ENCODE results near the gene DGCR6L. TPM values are rescaled to one million over a fixed set of nuclear protein-coding genes. Genes with fewer than 3 reads are reported as not detected.
"Not testable (repeated sequence)": the region's sequence is repeated elsewhere in the genome, so short reads cannot be mapped to it uniquely, and the experiment has no call there.

Gene DGCR6L
- total and polyA plus RNA-seq, 2 experiments from 2014 or later: 84.6 to 111 TPM

DNA sequence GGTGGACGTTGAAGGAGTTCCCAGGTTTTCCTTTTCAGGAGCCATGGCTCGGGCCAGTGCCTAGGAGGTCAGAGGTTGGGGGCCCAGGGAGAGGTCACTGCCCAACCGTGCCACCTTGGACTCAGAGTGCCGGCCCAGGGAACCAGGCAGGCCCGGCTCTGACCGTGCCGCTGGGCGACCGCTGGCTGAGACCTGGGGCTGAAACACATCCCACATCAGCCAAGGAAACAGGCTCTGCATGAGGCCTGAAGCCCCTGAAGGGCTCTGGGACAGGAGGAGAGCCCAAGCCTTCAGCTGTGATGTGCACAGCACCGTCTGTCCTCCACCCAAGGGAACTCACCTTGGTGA lies 29.8 kb downstream of the DGCR6L start:
- in situ Hi-C loops (cut with MboI): loop anchor here (25.0 kb wide), 1 partner anchor 303 kb away; no protein-coding TSS in a partner anchor

DNA sequence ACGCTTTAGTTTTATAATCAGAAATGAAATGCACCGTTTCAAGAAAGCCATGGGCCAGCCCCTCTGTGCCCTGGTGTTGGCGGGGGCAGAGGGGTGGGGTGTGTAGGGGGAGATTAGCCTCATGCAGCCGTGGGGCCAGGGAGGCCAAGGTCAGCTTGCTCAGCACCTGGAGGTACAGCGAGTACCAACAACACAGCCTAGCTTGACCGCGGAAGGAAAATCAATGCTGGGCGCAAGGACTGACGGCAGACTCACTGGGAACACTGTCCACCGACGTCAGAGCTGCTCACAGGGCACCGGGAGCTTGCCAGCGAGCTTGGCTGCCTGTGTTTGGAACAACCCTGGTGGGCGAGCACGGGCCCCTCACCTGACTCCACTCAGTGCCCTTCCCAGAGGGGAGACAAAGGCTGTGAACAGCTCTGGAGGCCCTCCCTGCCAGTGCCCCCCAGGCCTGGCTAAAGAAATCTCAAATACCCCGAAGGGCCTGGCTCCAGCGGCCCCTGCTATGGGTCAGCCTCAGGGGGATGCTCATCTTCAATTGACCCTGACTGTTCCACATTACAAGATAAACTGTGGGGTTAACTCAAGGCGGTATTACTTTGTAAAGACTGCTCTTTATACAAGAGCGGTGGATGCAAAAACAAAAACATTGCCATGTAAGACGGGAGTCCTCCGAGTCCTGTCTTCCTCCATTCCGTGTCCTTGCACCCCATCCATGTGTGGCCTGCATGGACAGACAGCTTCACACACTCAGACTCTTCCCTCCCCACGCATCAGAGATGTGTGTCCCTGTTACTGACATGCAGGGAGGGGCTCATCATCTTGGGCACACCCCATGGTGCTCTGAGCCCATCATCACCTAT lies 30.4 kb downstream of the DGCR6L start:
- not testable (repeated sequence) for DNase-seq; H4K20me1 ChIP-seq (ENCODE audit: insufficient read depth); H3K9ac ChIP-seq; H3F3A ChIP-seq (ENCODE audit: insufficient read depth); H3K4me1 ChIP-seq (ENCODE audit: insufficient read depth); H3K4me2 ChIP-seq (ENCODE audit: unreplicated experiment); H3K9me2 ChIP-seq (ENCODE audit: insufficient read depth); H2AFZ ChIP-seq; H3K79me2 ChIP-seq (ENCODE audit: insufficient read depth); H3K36me3 ChIP-seq (ENCODE audit: low read depth); H3K9me3 ChIP-seq (ENCODE audit: low read depth); H3K27me3 ChIP-seq (replicated peaks; ENCODE audit: insufficient read depth); H3K4me3 ChIP-seq; H3K27ac ChIP-seq
- in situ Hi-C loops (cut with MboI): loop anchor here (25.0 kb wide), 1 partner anchor 302 kb away; no protein-coding TSS in a partner anchor
- WGBS, 2 experiments (ENCODE audit: low coverage in 1 of 2, low lambda C conversion rate in 2 of 2, missing lambda C conversion rate in 2 of 2): 65% methylated on average over 19 to 23 of the region's 23 CpGs

More for the DNA sequence above, 29.8 kb downstream of the DGCR6L start:
- H4K20me1 ChIP-seq (ENCODE audit: insufficient read depth): no peaks in the 10 kb centered on the region
- no peak overlapping the region for H3K9ac ChIP-seq
- H3K36me3 ChIP-seq (ENCODE audit: low read depth): no peaks in the 10 kb centered on the region
- no peak overlapping the region for H2AFZ ChIP-seq
- WGBS, 2 experiments (ENCODE audit: low coverage in 1 of 2, low lambda C conversion rate in 2 of 2, missing lambda C conversion rate in 2 of 2): 36 to 70% methylated on average over 3 to 10 of the region's 10 CpGs
- no peaks in the 10 kb centered on the region for H3K79me2 ChIP-seq (ENCODE audit: insufficient read depth)
- H3K4me3 ChIP-seq: no peak overlapping the region
- no peak overlapping the region for H3K4me2 ChIP-seq (ENCODE audit: unreplicated experiment)
- H3K9me2 ChIP-seq (ENCODE audit: insufficient read depth): no peaks in the 10 kb centered on the region
- no peak for DNase-seq
- TF ChIP-seq EZH2 (IDR thresholded peaks at IDR 0.05; ENCODE audit: insufficient read depth, poor library complexity, severe bottlenecking) (no peak), EZH2phosphoT487 (IDR thresholded peaks at IDR 0.05; ENCODE audit: insufficient read depth, low read depth) (no peak)
- H3K27ac ChIP-seq: no peak overlapping the region
- H3K4me1 ChIP-seq (ENCODE audit: insufficient read depth): no peaks in the 10 kb centered on the region
- peaks cover 6% of the 10 kb centered on the region for H3K27me3 ChIP-seq (replicated peaks; ENCODE audit: insufficient read depth)
- H3F3A ChIP-seq (ENCODE audit: insufficient read depth): no peaks in the 10 kb centered on the region
- no peaks in the 10 kb centered on the region for H3K9me3 ChIP-seq (ENCODE audit: low read depth)

DNA sequence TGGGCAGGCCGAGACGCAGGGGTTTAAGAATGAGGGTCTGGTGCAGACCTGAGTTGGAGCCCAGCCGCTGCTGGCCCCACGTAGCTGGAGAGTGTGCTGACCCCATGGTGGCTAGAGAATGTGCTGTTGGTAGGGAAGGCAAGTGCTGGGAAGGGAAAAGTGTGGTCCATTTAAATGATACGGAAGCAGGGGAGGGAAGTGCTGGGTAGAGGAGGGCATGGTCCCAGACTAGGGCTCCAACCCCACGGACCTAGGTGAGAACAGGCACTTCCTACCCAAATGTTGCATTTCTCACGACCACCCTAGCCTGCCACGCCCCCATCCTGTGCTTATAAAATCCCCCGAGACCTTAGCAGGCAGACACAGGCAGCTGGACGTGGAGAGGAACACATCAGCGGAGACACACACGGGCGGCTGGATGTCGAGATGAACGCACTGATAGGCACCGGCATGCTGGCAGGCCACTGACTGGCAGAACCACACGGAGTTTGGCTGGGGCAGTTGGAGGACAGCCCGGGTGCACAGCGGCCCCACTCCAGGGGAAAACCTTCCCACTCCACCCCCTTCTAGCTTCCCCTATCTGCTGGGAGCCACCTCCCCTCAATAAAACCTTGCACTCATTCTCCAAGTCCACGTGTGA lies 33.0 kb downstream of the DGCR6L start:
- not testable (repeated sequence) for H3K4me1 ChIP-seq (ENCODE audit: insufficient read depth); H3K79me2 ChIP-seq (ENCODE audit: insufficient read depth); H3K36me3 ChIP-seq (ENCODE audit: low read depth); H3K9me2 ChIP-seq (ENCODE audit: insufficient read depth); H2AFZ ChIP-seq; H3K4me2 ChIP-seq (ENCODE audit: unreplicated experiment); H3F3A ChIP-seq (ENCODE audit: insufficient read depth); DNase-seq; H3K4me3 ChIP-seq; H3K9me3 ChIP-seq (ENCODE audit: low read depth); H3K27ac ChIP-seq; H3K9ac ChIP-seq; H3K27me3 ChIP-seq (replicated peaks; ENCODE audit: insufficient read depth); H4K20me1 ChIP-seq (ENCODE audit: insufficient read depth)
- in situ Hi-C loops (cut with MboI): loop anchor here (25.0 kb wide), 1 partner anchor 300 kb away; no protein-coding TSS in a partner anchor
- 46 to 49% methylated on average over 15 to 17 of the region's 20 CpGs for whole genome bisulfite sequencing, 2 experiments (ENCODE audit: low coverage in 1 of 2, low lambda C conversion rate in 2 of 2, missing lambda C conversion rate in 2 of 2)

DNA sequence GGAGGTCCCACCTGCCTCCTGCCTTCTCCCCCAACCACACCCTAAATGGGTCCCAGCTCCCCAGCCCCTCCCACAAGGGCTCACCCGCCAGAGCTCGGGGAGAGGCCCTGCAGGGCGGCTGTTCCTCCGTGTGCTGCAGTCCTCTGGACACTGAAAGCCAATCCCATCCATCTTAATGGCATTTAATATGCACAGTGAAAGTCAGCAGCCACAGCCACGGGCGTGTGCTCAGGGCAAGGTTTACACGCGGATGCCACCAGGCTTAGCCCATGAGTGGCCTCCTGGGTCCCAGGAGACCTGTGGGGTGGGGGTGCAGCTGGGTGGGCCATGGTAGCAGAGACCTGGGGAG lies 33.6 kb downstream of the DGCR6L start:
- not testable (repeated sequence) for H3K79me2 ChIP-seq (ENCODE audit: insufficient read depth); H3K4me1 ChIP-seq (ENCODE audit: insufficient read depth); H3K9ac ChIP-seq; H3K27ac ChIP-seq; H2AFZ ChIP-seq; H3K36me3 ChIP-seq (ENCODE audit: low read depth); H4K20me1 ChIP-seq (ENCODE audit: insufficient read depth); H3K4me2 ChIP-seq (ENCODE audit: unreplicated experiment); DNase-seq; H3K9me2 ChIP-seq (ENCODE audit: insufficient read depth); H3K4me3 ChIP-seq; H3K27me3 ChIP-seq (replicated peaks; ENCODE audit: insufficient read depth); H3K9me3 ChIP-seq (ENCODE audit: low read depth); H3F3A ChIP-seq (ENCODE audit: insufficient read depth)
- in situ Hi-C loops (cut with MboI): loop anchor here (25.0 kb wide), 1 partner anchor 299 kb away; no protein-coding TSS in a partner anchor
- WGBS, 2 experiments (ENCODE audit: low coverage in 1 of 2, low lambda C conversion rate in 2 of 2, missing lambda C conversion rate in 2 of 2): 1 to 3% methylated on average over 8 of the region's 8 CpGs

DNA sequence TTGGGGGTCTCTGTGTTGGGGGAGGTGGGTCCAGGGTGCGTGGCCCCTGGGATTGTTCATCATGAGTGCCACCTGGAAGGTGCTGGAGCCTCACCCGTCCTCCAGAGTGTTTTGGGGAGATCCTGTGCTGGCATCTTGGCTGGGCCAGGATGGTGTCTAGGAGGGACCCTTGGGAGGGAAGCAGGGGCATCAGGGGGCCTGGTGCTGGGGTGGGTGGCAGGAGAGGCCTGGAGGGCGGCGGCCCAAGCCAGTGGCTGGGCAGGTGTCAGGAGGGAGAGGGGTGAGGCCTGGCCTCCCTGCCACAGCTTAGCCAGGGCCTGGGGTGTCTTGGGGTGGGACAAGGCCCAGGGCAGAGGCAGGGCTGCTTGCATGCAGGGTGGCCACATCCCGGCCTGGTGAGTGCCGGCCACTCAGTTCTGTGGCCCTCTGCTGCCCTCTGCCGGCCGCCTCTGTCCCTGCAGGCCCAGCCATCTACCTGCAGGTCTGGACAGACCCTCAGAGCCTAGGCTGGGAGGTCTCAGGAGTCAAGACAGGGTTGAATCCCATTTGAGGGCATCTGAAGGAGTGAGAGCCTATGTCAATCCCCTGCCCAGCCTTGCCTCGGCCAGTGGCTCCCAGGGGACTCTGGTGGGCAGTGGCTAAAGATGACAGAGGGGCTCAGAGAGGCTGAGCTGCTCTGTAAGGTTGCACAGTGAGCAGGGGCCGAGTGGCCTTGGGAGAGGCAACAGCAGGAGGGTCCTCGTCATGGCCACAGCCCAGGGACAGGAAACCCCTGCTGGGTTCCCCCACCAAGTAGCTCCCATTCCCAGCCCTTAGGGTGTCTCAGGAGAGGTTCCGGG lies 34.2 kb downstream of the DGCR6L start:
- not testable (repeated sequence) for H3K27ac ChIP-seq; H4K20me1 ChIP-seq (ENCODE audit: insufficient read depth); H3K36me3 ChIP-seq (ENCODE audit: low read depth); H3K9me3 ChIP-seq (ENCODE audit: low read depth); H3K4me2 ChIP-seq (ENCODE audit: unreplicated experiment); H3K4me1 ChIP-seq (ENCODE audit: insufficient read depth); H3K9ac ChIP-seq; H3K9me2 ChIP-seq (ENCODE audit: insufficient read depth); H3F3A ChIP-seq (ENCODE audit: insufficient read depth); H3K27me3 ChIP-seq (replicated peaks; ENCODE audit: insufficient read depth); H3K79me2 ChIP-seq (ENCODE audit: insufficient read depth); H2AFZ ChIP-seq; H3K4me3 ChIP-seq
- DNase-seq: peak; percentile 49
- in situ Hi-C loops (cut with MboI): loop anchor here (25.0 kb wide), 1 partner anchor 298 kb away; no protein-coding TSS in a partner anchor
- WGBS, 2 experiments (ENCODE audit: low coverage in 1 of 2, low lambda C conversion rate in 2 of 2, missing lambda C conversion rate in 2 of 2): 21 to 25% methylated on average over 10 to 12 of the region's 12 CpGs
